Prostate gland (tissue), 2 donors: ENCODE data around the gene EML1. TPM values are rescaled to one million over a fixed set of nuclear protein-coding genes. Genes with fewer than 3 reads are reported as not detected.

Experiments used
- DNase-seq: peaks from one replicate; pipeline ENCODE4 v3.0.0-alpha.2; 2019; ENCODE audit warnings: low spot score
- H3K27ac ChIP-seq, 2 donors: fragments of 200-600 bp; sonication (generic); 2 replicates each; pipeline ENCODE4 v1.5.1; 2017 to 2019
- H3K27me3 ChIP-seq: fragments of 200-600 bp; sonication (generic); replicated peaks from 2 replicates; pipeline ENCODE4 v1.5.1; 2019; ENCODE audit not compliant: insufficient read depth
- H3K36me3 ChIP-seq, 2 donors: fragments of 200-600 bp; sonication (generic); 1 replicate in 1 of 2; 2 replicates in 1 of 2; pipeline versions ENCODE4 v1.5.1 to v1.8.1; 2017 to 2019
- H3K4me1 ChIP-seq: fragments of 200-600 bp; sonication (generic); replicated peaks from 2 replicates; pipeline ENCODE4 v1.5.1; 2019
- H3K4me3 ChIP-seq, 2 donors: fragments of 200-600 bp; sonication (generic); 2 replicates each; pipeline ENCODE4 v1.5.1; 2017 to 2019
- H3K9me3 ChIP-seq: fragments of 200-600 bp; sonication (generic); 2 replicates; pipeline ENCODE4 v1.5.1; 2017
- CTCF ChIP-seq, 4 experiments: fragments of 200-600 bp in 2 of 4; fragments of 450-650 bp in 2 of 4; sonication (generic) in 2 of 4; IDR thresholded peaks; 1 replicate in 3 of 4; 2 replicates in 1 of 4; pipeline ENCODE4 v1.5.1; 2016 to 2019; ENCODE audit warnings: antibody characterized with exemption in 4 of 4, mild to moderate bottlenecking in 2 of 4, moderate library complexity in 2 of 4
- POLR2A ChIP-seq: fragments of 450-650 bp; IDR thresholded peaks from one replicate; pipeline ENCODE4 v1.6.1; 2016; ENCODE audit warnings: antibody characterized with exemption, mild to moderate bottlenecking
- POLR2AphosphoS5 ChIP-seq: sonication (generic); formaldehyde crosslinking; IDR thresholded peaks from one replicate; pipeline ENCODE4 v1.6.1; 2017; ENCODE audit warnings: antibody characterized with exemption
- WGBS: methylation state at CpG from one replicate; pipeline ENCODE4 v1.1.5; 2018; 5-methylcytosine and 5-hydroxymethylcytosine counted together
- intact Hi-C: fragments of 100-400 bp; cut with DNase I; formaldehyde crosslinking; loops from one replicate; pipeline ENCODE4 v1.14.2; 2022
- total RNA-seq, 2 donors: library from RNA; depleted of rRNA; stranded (reverse); fragments of >200 nt; gene quantifications; one replicate each; pipeline ENCODE4 v1.1.0, GENCODE V29; 2016

The EML1 gene
- total RNA-seq, 2 donors from 2014 or later: 7.0 to 31.8 TPM

- TF ChIP-seq POLR2AphosphoS5: no peak
- no peak for TF ChIP-seq POLR2A
- no peak for TF ChIP-seq CTCF (IDR thresholded peaks at IDR 0.05)
- H3K9me3 ChIP-seq: no peaks in the 10 kb centered on the region
- 81% methylated on average over 5 of the region's 5 CpGs for WGBS
These were observed 38.1 kb downstream of the EML1 start for GRCh38 chr14:99831303-99831702.

DNA sequence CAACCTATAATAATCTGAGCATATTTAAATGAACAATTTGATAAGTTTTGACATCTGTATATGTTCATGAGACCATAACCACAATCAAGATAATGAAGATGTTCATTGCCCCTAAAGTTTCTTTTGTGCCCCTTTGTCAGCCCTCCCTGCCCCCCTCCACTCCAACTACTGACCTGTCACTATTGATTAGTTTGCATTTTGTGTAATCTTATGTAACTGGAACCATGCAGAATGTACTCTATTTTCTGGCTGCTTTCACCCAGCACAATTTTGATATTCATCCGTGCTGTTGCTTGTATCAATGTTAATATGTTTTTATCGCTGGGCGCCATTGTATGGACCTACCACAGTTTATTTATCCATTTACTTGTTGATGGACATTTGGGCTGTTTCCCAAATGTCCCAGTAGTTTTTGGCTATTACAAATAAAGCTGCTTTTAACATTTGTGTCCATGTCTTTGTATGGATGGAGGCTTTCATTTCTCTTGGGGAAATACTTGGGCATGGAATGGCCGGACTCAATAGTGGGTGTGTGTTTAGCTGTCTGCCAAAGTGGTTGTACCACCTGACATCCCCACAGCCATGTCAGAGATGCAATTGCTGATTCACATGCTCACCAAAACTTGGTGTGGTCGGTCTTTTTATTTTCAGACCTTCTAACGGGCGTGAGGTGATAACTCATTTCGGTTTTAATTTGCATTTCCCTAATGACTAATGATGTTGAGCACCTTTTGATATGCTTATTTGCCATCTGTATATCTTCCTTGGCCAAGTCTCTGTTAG is 38.9 kb downstream of the EML1 start:
- H3K4me3 ChIP-seq: no peak overlapping the region
- no peak for DNase-seq
- no peak overlapping the region for H3K27ac ChIP-seq
- H3K4me1 ChIP-seq: no peaks in the 10 kb centered on the region
- intact Hi-C loops: no loop called here
- H3K9me3 ChIP-seq: no peaks in the 10 kb centered on the region
- no peaks in the 10 kb centered on the region for H3K27me3 ChIP-seq
- no peak for TF ChIP-seq POLR2A
- no peak for TF ChIP-seq CTCF (IDR thresholded peaks at IDR 0.05)
- TF ChIP-seq POLR2AphosphoS5: no peak
- WGBS: 90% methylated on average over 8 of the region's 8 CpGs
- H3K36me3 ChIP-seq: no peaks in the 10 kb centered on the region

More at GRCh38 chr14:99831303-99831702, 38.1 kb downstream of the EML1 start:
- no peak for DNase-seq
- H3K4me3 ChIP-seq: no peak overlapping the region
- H3K36me3 ChIP-seq: no peaks in the 10 kb centered on the region
- no peaks in the 10 kb centered on the region for H3K4me1 ChIP-seq
- H3K27ac ChIP-seq: no peak overlapping the region
- intact Hi-C loops: no loop called here
- H3K27me3 ChIP-seq: no peaks in the 10 kb centered on the region

GRCh38 chr14:99837822-99838221 is 44.6 kb downstream of the EML1 start:
- Histone ChIP-seq H3K9me3 (no peaks in the 10 kb centered on the region), H3K27ac (no peak overlapping the region), H3K27me3 (no peaks in the 10 kb centered on the region), H3K36me3 (no peaks in the 10 kb centered on the region), H3K4me1 (no peaks in the 10 kb centered on the region), H3K4me3 (no peak overlapping the region)
- intact Hi-C loops: no loop called here
- TF ChIP-seq POLR2A: no peak
- TF ChIP-seq CTCF (IDR thresholded peaks at IDR 0.05): no peak
- no peak for TF ChIP-seq POLR2AphosphoS5
- DNase-seq: no peak
- WGBS: 96% methylated on average over 2 of the region's 2 CpGs

GRCh38 chr14:99838639-99839134 is 45.5 kb downstream of the EML1 start:
- no peaks in the 10 kb centered on the region for H3K36me3 ChIP-seq
- H3K27ac ChIP-seq: no peak overlapping the region
- no peak overlapping the region for H3K4me3 ChIP-seq
- TF ChIP-seq POLR2AphosphoS5 (no peak), CTCF (IDR thresholded peaks at IDR 0.05) (no peak), POLR2A (no peak)
- no peaks in the 10 kb centered on the region for H3K27me3 ChIP-seq
- DNase-seq: no peak
- intact Hi-C loops: no loop called here
- 55% methylated on average over 14 of the region's 14 CpGs for WGBS
- no peaks in the 10 kb centered on the region for H3K9me3 ChIP-seq
- H3K4me1 ChIP-seq: no peaks in the 10 kb centered on the region

- Histone ChIP-seq H3K36me3 (no peaks in the 10 kb centered on the region), H3K9me3 (no peaks in the 10 kb centered on the region), H3K27ac (no peak overlapping the region), H3K27me3 (no peaks in the 10 kb centered on the region), H3K4me3 (no peak overlapping the region), H3K4me1 (no peaks in the 10 kb centered on the region)
- no peak for TF ChIP-seq CTCF (IDR thresholded peaks at IDR 0.05)
- no peak for TF ChIP-seq POLR2A
- intact Hi-C loops: no loop called here
- 89% methylated on average over 8 of the region's 8 CpGs for WGBS
- no peak for DNase-seq
These were observed 46.5 kb downstream of the EML1 start for GRCh38 chr14:99839696-99840095.
